NT2/D1 (cell line): Measurements from ENCODE around the gene NCAM2.

ENCODE experiments used
- SUZ12 ChIP-seq: IDR thresholded peaks from 2 replicates; pipeline ENCODE4 v1.6.1; 2011; ENCODE audit not compliant: insufficient read length, insufficient read depth; ENCODE audit errors: extremely low read depth
- YY1 ChIP-seq: IDR thresholded peaks from 2 replicates; pipeline ENCODE4 v1.6.1; 2011; ENCODE audit not compliant: insufficient read length, insufficient read depth
- ZNF274 ChIP-seq: IDR thresholded peaks from 2 replicates; pipeline ENCODE4 v1.6.1; 2011; ENCODE audit warnings: mild to moderate bottlenecking, low read depth, low read length

- TF ChIP-seq SUZ12 (no peak), YY1 (no peak), ZNF274 (no peak)
These were observed 342.8 kb downstream of the NCAM2 start for GRCh38 chr21:21341041-21341440.
